H9 (cell line): ENCODE measurements around the gene HYDIN. TPM values are rescaled to one million over a fixed set of nuclear protein-coding genes. Genes with fewer than 3 reads are reported as not detected.
A peak's percentile ranks its signal among the peaks of the same experiment; 100 is the strongest.
"Not testable (repeated sequence)": the region's sequence is repeated elsewhere in the genome, so short reads cannot be mapped to it uniquely, and the experiment has no call there.

Source experiments
- DNase-seq: peaks from one replicate; pipeline ENCODE4 v3.0.0-alpha.2; 2017
- H2AFZ ChIP-seq: one replicate; pipeline ENCODE4 v1.6.1; 2013; ENCODE audit warnings: mild to moderate bottlenecking, low read length, control low read depth, moderate library complexity
- H2AK5ac ChIP-seq: 2 replicates; pipeline ENCODE4 v1.6.1; 2013; ENCODE audit warnings: low read length, control low read depth, mixed read lengths; ENCODE audit not compliant: insufficient read length
- H2BK120ac ChIP-seq: one replicate; pipeline ENCODE4 v1.6.1; 2013; ENCODE audit warnings: low read depth, mild to moderate bottlenecking, low read length, control low read depth, inconsistent platforms; ENCODE audit not compliant: poor library complexity, severe bottlenecking
- H2BK12ac ChIP-seq: 2 replicates; pipeline ENCODE4 v1.6.1; 2013; ENCODE audit warnings: low read length, control low read depth, mixed read lengths, low read depth; ENCODE audit not compliant: insufficient read length
- H2BK15ac ChIP-seq: 2 replicates; pipeline ENCODE4 v1.6.1; 2013; ENCODE audit warnings: low read depth, low read length, control low read depth
- H2BK20ac ChIP-seq: one replicate; pipeline ENCODE4 v1.6.1; 2013; ENCODE audit warnings: low read depth, mild to moderate bottlenecking, low read length, control low read depth, inconsistent platforms; ENCODE audit not compliant: poor library complexity, severe bottlenecking
- H2BK5ac ChIP-seq: 2 replicates; pipeline ENCODE4 v1.6.1; 2013; ENCODE audit warnings: low read length, control low read depth, mixed read lengths; ENCODE audit not compliant: insufficient read length
- H3K14ac ChIP-seq: 2 replicates; pipeline ENCODE4 v1.6.1; 2013; ENCODE audit warnings: low read length, control low read depth; ENCODE audit not compliant: insufficient read depth
- H3K18ac ChIP-seq: 2 replicates; pipeline ENCODE4 v1.6.1; 2013; ENCODE audit warnings: low read depth, mild to moderate bottlenecking, mixed read lengths, low read length, control low read depth; ENCODE audit not compliant: insufficient read length
- H3K23ac ChIP-seq: 2 replicates; pipeline ENCODE4 v1.6.1; 2013; ENCODE audit warnings: low read length, control low read depth, mixed read lengths, low read depth; ENCODE audit not compliant: insufficient read length
- H3K23me2 ChIP-seq: 2 replicates; pipeline ENCODE4 v1.6.1; 2013; ENCODE audit warnings: low read depth, mild to moderate bottlenecking, mixed read lengths, low read length, control low read depth; ENCODE audit not compliant: insufficient read length, poor library complexity, severe bottlenecking
- H3K27ac ChIP-seq: 2 replicates; pipeline ENCODE4 v1.5.1; 2013; ENCODE audit warnings: low read length, control low read depth, mixed read lengths, low read depth; ENCODE audit not compliant: insufficient read length
- H3K27me3 ChIP-seq: 2 replicates; pipeline ENCODE4 v1.6.1; 2013; ENCODE audit warnings: low read length, control low read depth, inconsistent platforms; ENCODE audit not compliant: insufficient read depth
- H3K4ac ChIP-seq: 2 replicates; pipeline ENCODE4 v1.6.1; 2013; ENCODE audit warnings: low read depth, mild to moderate bottlenecking, control low read depth, inconsistent platforms, low read length, moderate library complexity
- H3K4me1 ChIP-seq: 2 replicates; pipeline ENCODE4 v1.6.1; 2013; ENCODE audit warnings: low read length, control low read depth, inconsistent platforms; ENCODE audit not compliant: insufficient read depth
- H3K4me2 ChIP-seq: 2 replicates; pipeline ENCODE4 v1.6.1; 2013; ENCODE audit warnings: low read length, control low read depth, mixed read lengths; ENCODE audit not compliant: insufficient read length, insufficient read depth
- H3K56ac ChIP-seq: 2 replicates; pipeline ENCODE4 v1.6.1; 2013; ENCODE audit warnings: low read depth, mild to moderate bottlenecking, mixed read lengths, low read length, control low read depth; ENCODE audit not compliant: insufficient read length
- H3K79me1 ChIP-seq: 2 replicates; pipeline ENCODE4 v1.6.1; 2013; ENCODE audit warnings: low read depth, mild to moderate bottlenecking, moderate library complexity, low read length, control low read depth, inconsistent platforms; ENCODE audit not compliant: insufficient read depth, poor library complexity, severe bottlenecking
- H3K79me2 ChIP-seq: 2 replicates; pipeline ENCODE4 v1.6.1; 2013; ENCODE audit warnings: low read length, control low read depth, inconsistent platforms; ENCODE audit not compliant: insufficient read depth
- H3K9ac ChIP-seq: 2 replicates; pipeline ENCODE4 v1.6.1; 2013; ENCODE audit warnings: low read length, control low read depth, mixed read lengths; ENCODE audit not compliant: insufficient read length; ENCODE audit errors: extremely low read depth
- H3K9me3 ChIP-seq: one replicate; pipeline ENCODE4 v1.6.1; 2013; ENCODE audit warnings: low read depth, low read length, inconsistent platforms; ENCODE audit not compliant: control insufficient read depth
- H3T11ph ChIP-seq: one replicate; pipeline ENCODE4 v1.6.1; 2013; ENCODE audit warnings: mild to moderate bottlenecking, low read length, control low read depth, inconsistent platforms
- H4K20me1 ChIP-seq: one replicate; pipeline ENCODE4 v1.6.1; 2013; ENCODE audit not compliant: control insufficient read depth, insufficient read length, insufficient read depth
- H4K5ac ChIP-seq: 2 replicates; pipeline ENCODE4 v1.6.1; 2013; ENCODE audit warnings: low read depth, mild to moderate bottlenecking, mixed read lengths, low read length, control low read depth; ENCODE audit not compliant: insufficient read length
- H4K8ac ChIP-seq: replicated peaks from 2 replicates; pipeline ENCODE4 v1.6.1; 2013; ENCODE audit warnings: low read length, control low read depth, mixed read lengths, low read depth; ENCODE audit not compliant: insufficient read length
- H4K91ac ChIP-seq: 2 replicates; pipeline ENCODE4 v1.6.1; 2013; ENCODE audit warnings: low read depth, mild to moderate bottlenecking, moderate library complexity, mixed read lengths, low read length, control low read depth; ENCODE audit not compliant: insufficient read length
- H3K27ac Mint-ChIP-seq, 3 experiments: 2 replicates in 2 of 3; 3 replicates in 1 of 3; pipeline ENCODE4 v1.8.0; 2020 to 2021; ENCODE audit warnings: mixed read lengths in 3 of 3, mild to moderate bottlenecking in 1 of 3, moderate library complexity in 1 of 3
- H3K27me3 Mint-ChIP-seq: 2 replicates; pipeline ENCODE4 v1.8.0; 2021; ENCODE audit warnings: low read depth, mild to moderate bottlenecking, moderate library complexity, mixed read lengths
- H3K36me3 Mint-ChIP-seq, 3 experiments: 2 replicates in 2 of 3; 3 replicates in 1 of 3; pipeline ENCODE4 v1.8.0; 2020 to 2021; ENCODE audit warnings: low read depth in 3 of 3, mixed read lengths in 3 of 3; ENCODE audit not compliant: insufficient read depth in 1 of 3
- H3K4me1 Mint-ChIP-seq, 2 experiments: 2 replicates each; pipeline ENCODE4 v1.8.0; 2020; ENCODE audit warnings: mixed read lengths in 2 of 2
- H3K4me3 Mint-ChIP-seq, 2 experiments: 2 replicates in 1 of 2; 3 replicates in 1 of 2; pipeline ENCODE4 v1.8.0; 2020 to 2021; ENCODE audit warnings: mild to moderate bottlenecking in 2 of 2, mixed read lengths in 2 of 2, moderate library complexity in 1 of 2
- H3K9me3 Mint-ChIP-seq, 2 experiments: 2 replicates in 1 of 2; 3 replicates in 1 of 2; pipeline ENCODE4 v1.8.0; 2020; ENCODE audit warnings: mild to moderate bottlenecking in 2 of 2, mixed read lengths in 2 of 2, moderate library complexity in 1 of 2
- WGBS: extraction: QIAGEN DNeasy Blood & Tissue Kit; methylation state at CpG from one replicate; pipeline ENCODE4 v1.1.7; 2013; ENCODE audit warnings: missing lambda C conversion rate, low lambda C conversion rate, mixed read lengths; ENCODE audit not compliant: insufficient read length; ENCODE audit errors: extremely low coverage; 5-methylcytosine and 5-hydroxymethylcytosine counted together
- total RNA-seq: library from RNA; stranded (reverse); gene quantifications from 2 replicates; pipeline ENCODE4 v1.2.1, GENCODE V29; 2021
- TF ChIP-seq, protein P1 (sequence below): fragments of 200-600 bp; sonication (generic); conservative IDR thresholded peaks from 3 replicates; pipeline ENCODE4 v1.8.0; 2021; ENCODE audit warnings: antibody characterized with exemption, mild to moderate bottlenecking

The HYDIN gene
- total RNA-seq, 1 experiment from 2014 or later: 1.7 TPM

DNA sequence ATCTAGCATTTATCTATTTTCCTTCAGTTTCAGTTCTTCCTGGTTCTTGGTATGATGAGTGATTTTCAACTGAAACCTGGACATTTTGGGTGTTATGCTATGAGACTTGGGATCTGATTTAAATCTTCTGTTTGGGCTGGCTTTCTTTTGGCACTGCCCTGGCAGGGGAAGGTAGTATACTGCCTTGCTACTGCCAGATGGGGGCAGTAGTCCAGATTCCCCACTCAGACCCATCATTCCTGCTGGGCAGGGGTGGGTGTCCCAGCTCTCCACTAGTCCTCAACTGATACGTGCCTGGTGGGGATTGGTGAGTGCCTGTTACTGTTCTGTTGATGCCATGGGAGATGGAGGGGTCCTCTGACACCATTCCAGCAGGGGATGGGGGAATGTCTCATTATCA, 342.3 kb downstream of the HYDIN start:
- not testable (repeated sequence) for H3K27ac ChIP-seq, H3K14ac ChIP-seq, H3K9me3 Mint-ChIP-seq, H3T11ph ChIP-seq, H3K9ac ChIP-seq, H4K91ac ChIP-seq, H2BK5ac ChIP-seq, H2BK120ac ChIP-seq, H4K8ac ChIP-seq, H4K5ac ChIP-seq, H3K27me3 ChIP-seq, H3K23me2 ChIP-seq, H3K4ac ChIP-seq, H2BK20ac ChIP-seq, H3K9me3 ChIP-seq, H4K20me1 ChIP-seq, H3K27me3 Mint-ChIP-seq, H2BK15ac ChIP-seq, H3K4me1 ChIP-seq, H3K23ac ChIP-seq, H3K27ac Mint-ChIP-seq, H3K56ac ChIP-seq, H3K79me2 ChIP-seq, DNase-seq, H2AK5ac ChIP-seq, H3K36me3 Mint-ChIP-seq, H2AFZ ChIP-seq, H3K79me1 ChIP-seq, H3K18ac ChIP-seq, H3K4me2 ChIP-seq, H3K4me1 Mint-ChIP-seq, H2BK12ac ChIP-seq, H3K4me3 Mint-ChIP-seq
- TF ChIP-seq, protein P1, sequence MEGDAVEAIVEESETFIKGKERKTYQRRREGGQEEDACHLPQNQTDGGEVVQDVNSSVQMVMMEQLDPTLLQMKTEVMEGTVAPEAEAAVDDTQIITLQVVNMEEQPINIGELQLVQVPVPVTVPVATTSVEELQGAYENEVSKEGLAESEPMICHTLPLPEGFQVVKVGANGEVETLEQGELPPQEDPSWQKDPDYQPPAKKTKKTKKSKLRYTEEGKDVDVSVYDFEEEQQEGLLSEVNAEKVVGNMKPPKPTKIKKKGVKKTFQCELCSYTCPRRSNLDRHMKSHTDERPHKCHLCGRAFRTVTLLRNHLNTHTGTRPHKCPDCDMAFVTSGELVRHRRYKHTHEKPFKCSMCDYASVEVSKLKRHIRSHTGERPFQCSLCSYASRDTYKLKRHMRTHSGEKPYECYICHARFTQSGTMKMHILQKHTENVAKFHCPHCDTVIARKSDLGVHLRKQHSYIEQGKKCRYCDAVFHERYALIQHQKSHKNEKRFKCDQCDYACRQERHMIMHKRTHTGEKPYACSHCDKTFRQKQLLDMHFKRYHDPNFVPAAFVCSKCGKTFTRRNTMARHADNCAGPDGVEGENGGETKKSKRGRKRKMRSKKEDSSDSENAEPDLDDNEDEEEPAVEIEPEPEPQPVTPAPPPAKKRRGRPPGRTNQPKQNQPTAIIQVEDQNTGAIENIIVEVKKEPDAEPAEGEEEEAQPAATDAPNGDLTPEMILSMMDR: 0 out of 3 replicates have a peak, but pooled peaks have one; percentile 26
- no CpG with 5 or more reads among the region's 1 CpG for WGBS

DNA sequence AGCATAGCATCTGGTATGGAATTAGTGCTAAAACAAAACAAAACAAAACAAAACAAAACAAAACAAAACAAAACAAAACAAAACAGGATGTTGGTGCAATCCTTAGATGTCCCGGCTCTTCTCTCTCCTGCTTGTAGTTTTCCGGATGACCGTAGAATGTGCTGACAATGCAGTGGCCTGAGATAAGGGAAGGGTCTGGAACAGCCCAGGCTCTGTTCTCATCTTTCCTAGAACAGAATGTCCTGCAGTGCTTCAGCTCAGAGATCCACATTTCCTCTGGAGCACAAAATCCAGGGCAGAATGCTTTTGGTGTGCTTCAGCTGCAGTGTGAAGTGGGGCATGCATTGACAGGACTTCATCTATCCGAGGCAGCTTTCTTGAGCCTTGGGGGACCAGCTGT, 345.9 kb downstream of the HYDIN start:
- H3K4me1 Mint-ChIP-seq, H3K27me3 Mint-ChIP-seq, H2BK12ac ChIP-seq, H3K14ac ChIP-seq, H3K79me2 ChIP-seq, H3K27ac Mint-ChIP-seq, H3K56ac ChIP-seq, H4K8ac ChIP-seq, H3K23ac ChIP-seq, H3K9me3 ChIP-seq, H3K27ac ChIP-seq, H3K4me1 ChIP-seq, H2AK5ac ChIP-seq, H4K91ac ChIP-seq, H2BK15ac ChIP-seq, H2BK120ac ChIP-seq, H3K4me2 ChIP-seq, DNase-seq, H3K23me2 ChIP-seq, H2BK5ac ChIP-seq, H3K36me3 Mint-ChIP-seq, H3K18ac ChIP-seq, H3K9ac ChIP-seq, H3K9me3 Mint-ChIP-seq, H3K4me3 Mint-ChIP-seq, H4K20me1 ChIP-seq, H3K27me3 ChIP-seq, H3K4ac ChIP-seq, H3T11ph ChIP-seq, H3K79me1 ChIP-seq, H2BK20ac ChIP-seq, H2AFZ ChIP-seq, H4K5ac ChIP-seq: not testable (repeated sequence)
- no CpG with 5 or more reads among the region's 4 CpGs for WGBS
